ENCODE results near the gene GPR42.
"Not testable (repeated sequence)": the region's sequence is repeated elsewhere in the genome, so short reads cannot be mapped to it uniquely, and the experiment has no call there.

GPR42 gene

GRCh38 chr19:35397064-35397463 is 26.2 kb downstream of the GPR42 start:
- no peak for DNase-seq

DNA sequence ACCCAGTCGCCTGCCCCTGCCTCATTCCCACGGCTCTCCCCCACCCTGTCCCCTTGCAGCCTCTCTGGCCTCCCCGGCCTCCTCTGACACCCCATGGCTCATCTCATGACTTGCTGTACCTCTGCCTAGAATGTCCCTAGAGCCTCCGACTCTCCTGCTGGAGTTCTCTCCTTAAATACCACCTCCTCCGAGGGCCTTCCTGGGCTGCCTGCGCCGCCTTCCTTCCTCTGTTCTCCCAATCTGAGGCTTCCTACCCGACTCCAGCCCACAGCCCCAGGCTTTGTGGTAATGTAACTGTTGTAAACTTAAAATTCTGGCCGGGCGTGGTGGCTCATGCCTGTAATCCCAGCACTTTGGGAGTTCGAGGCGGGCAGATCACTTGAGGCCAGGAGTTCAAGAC is 27.7 kb downstream of the GPR42 start:
- no peak for DNase-seq

GRCh38 chr19:35399231-35399630 is 28.4 kb downstream of the GPR42 start:
- DNase-seq = no peak

GRCh38 chr19:35399948-35400772 is 29.3 kb downstream of the GPR42 start:
- no peak for DNase-seq

GRCh38 chr19:35400773-35401100 is 29.9 kb downstream of the GPR42 start:
- DNase-seq = no peak

DNA sequence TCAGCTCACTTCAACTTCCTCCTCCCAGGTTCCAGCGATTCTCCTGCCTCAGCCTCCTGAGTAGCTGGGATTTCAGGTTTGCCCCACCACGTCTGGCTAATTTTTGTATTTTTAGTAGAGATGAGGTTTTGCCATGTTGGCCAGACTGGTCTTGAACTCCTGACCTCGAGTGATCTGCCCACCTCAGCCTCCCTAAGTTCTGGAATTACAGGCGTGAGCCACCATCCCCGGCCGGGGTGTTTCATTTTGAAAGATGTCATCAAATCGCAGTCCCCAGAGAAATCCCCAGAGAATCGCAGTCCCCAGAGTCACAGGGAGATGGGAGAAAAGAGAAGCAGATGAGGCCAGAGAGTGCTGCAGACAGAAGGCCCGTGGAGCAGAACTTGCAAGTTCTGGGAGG is 30.5 kb downstream of the GPR42 start:
- not testable (repeated sequence) for DNase-seq

DNA sequence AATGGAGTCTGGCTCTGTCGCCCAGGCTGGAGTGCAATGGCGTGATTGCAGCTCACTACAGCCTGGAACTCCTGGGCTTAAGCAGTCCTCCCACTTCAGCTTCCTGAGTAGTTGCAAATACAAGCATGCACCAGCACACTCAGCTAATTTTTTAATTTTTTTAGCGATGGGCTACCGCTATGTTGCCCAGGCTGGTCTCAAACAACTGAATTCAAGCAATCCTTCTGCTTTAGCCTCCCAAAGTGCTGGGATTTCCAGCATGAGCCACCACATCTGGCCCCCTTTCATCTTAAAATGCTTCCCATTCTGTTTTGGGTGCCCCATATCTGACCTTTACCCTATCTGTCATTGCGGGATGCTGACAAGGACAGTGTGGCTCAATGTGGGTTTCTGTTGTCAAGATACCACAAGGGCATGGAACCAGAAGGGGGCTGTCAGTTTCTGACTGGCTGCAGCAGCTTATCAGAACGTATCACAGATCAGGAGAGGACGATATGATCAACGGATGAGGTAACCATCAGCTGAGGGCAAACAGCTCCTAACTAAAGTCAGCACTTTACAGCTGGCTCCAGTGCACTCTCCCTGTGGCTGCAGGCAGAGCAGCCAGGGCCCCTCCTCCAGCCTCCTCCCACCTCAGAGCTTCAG is 32.4 kb downstream of the GPR42 start:
- no peak for DNase-seq

DNA sequence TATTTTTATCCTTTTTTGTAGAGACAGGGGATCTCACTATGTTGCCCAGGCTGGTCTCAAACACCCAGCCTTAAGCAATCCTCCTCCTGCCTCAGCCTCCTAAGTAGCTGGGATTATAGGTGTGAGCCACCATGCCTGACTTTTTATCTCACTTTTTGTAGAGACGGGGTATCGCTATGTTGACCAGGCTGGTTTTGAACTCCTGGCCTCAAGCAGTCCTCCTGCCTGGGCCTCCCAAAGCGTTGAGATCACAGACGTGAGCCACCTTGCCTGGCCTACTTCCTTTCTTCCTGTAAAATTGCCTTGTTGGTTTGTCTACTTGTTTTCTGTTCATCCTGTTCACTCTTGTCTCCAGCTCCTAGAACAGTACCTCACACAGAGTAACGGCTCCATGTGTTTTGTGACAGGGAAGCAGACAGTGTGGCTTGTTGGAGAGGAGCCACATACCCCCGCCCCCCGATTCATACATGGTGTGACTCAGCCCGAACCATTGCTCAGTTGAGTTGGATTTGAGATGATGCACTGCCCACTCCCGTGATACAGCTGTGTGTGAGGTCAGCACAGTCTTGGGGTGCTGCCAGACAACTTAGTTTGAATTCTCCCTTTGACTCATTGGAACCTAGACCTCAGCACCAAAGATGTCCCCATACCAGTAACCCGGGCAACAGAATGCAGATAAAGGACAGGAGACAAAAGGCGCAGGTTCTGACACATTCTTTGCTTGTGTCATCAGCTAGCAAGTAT is 34.2 kb downstream of the GPR42 start:
- DNase-seq = no peak

DNA sequence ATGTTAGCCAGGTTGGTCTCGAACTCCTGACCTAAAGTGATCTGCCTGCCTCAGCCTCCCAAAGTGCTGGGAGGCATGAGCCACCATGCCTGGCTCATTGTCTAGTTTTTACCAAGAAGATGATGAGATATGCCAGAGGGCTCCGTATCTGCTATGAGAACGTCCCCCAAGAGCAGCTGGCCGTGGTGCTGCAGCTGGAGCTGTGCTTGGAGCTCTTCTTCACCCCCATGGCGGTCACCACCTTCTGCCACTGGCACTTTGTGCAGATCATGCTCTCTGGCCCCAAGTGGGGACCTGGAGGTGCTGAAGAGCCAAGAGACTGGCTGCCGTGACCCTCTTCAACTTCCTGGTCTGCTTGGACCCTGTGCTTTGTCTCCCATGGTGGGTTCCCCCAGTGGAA is 36.8 kb downstream of the GPR42 start:
- DNase-seq = no peak

DNA sequence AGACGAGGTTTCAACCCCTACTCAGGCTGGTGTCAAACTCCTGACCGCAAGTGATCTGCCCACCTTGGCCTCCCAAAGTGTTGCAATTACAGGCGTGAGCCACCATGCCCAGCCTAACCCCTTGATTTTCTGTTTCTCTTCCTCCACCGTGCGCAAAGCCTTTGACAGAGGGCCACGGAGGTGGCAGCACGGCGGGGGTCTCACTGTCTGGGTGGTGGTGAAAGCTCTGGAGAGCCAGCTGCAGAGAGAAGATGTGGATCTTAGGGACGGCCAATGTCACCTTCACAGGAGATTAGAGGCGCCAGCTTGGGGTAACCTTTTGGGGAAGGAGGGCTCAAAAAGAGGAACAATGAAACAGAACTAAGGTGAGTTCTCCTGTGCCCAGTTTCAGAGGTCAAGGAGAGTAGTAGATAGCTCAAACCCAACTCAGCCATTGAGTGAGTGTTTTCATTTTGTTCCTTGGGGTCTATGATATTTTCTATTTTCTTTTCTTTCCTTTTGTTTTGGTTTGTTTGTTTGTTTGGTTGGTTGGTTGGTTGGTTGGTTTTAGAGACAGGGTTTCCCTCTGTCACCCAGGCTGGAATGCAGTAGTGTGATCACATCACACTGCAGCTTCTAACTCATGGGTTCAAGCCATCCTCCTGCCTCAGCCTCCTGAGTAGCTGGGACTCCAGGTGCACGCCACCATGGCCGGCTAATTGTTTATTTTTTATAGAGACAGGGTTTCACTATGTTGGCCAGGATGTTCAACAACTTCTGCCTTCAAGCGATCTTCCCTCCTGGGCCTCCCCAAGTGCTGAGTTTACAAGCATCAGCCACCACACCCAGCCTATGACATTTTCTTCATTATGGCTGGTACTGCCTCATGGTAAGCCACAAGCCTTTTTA is 37.7 kb downstream of the GPR42 start:
- DNase-seq = no peak

- no peak for DNase-seq
Observed at GRCh38 chr19:35409191-35409590, 38.3 kb downstream of the GPR42 start.

DNA sequence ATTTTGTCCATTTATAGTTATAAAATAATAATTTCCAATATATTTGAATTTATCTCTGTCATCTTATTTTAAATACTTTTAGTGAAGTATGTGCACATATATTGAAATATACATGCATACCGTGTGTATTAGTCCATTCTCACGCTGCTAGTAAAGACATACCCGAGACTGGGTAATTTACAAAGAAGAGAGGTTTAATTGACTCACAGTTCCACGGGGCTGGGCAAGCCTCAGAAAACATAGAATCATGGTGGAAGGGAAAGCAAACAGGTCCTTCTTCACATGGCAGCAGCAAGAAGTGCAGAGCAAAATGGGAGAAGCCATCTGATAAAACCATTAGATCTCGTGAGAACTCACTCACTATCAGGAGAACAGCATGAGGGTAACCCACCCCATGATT is 39.6 kb downstream of the GPR42 start:
- no peak for DNase-seq

- DNase-seq = no peak
Observed at GRCh38 chr19:35414442-35414841, 43.6 kb downstream of the GPR42 start.

DNA sequence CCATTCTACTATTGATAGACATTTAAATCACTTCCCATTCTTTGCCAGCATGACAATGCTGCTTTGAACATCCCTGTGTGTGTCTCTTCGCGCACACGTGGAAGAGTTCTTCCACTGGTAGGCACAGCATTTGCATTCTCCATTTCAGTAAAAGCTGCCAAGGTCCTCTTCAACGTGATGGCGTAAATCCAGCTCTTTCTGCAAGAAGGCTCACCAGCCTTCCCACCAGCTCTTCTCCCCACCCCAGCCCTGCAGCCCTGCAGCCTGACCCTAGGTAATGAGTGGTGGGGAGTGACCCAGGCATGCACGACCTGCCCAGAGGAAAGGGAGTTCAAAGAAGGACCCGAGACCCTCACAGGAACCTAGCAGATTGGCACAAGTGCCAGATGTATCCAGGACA is 45.5 kb downstream of the GPR42 start:
- DNase-seq = no peak

DNA sequence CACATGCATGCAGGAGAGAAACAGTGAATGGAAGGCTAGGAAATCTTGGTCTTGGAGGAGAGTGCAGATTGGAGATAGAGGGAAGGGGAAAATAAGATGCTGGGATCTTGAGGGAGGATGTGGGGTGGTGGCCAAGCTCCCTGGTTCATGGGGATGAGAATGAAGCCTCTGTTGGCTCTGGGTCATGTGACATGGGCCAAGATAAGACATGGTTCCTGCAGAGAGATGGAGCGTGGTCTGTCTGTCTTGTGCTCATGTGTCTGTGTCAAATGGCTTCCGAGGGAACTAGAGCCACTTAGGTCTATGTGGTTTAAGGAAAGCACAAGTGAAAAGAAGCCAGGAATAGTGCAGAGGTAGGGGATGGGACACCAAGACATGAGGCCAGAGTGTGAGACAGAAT is 46.4 kb downstream of the GPR42 start:
- no peak for DNase-seq

DNA sequence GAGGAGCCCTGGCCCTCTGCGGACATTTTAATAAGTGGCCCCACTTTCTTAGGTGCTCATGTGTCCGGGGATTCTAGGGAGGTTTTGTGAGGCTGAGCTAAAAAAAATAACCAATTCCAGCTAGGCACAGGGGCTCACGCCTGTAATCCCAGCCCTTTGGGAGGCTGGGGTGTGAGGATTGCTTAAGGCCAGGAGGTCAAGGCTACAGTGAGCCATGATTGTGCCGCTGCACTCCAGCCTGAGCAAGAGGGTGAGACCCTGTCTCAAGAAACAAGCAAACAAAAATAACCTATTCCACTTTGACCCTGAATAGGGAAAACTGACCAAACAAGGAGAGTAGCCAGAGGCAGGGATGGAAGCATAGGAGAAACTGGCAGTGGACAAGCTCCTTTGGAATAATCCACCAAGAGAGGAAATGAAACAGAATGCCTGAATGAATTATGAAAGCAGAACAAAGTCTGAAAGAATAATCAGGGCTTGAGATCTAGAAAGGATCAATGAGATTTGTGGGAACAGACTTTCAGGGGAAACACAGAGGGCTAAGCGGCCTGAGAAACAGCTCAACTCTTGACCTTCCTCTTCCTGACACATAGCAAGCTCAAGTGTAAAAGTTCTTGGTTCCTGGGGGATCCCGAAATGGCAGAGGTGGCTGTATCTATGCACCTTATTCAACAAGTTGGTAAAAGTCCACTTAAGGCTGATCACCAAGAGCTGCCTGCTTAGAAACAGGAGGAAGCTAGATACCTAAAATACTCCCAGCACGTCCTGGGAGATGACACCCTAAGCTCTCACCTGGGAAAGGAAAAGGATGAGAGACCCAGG is 47.1 kb downstream of the GPR42 start:
- DNase-seq = no peak

- no peak for DNase-seq
Observed at GRCh38 chr19:35419046-35419445, 48.2 kb downstream of the GPR42 start.

DNA sequence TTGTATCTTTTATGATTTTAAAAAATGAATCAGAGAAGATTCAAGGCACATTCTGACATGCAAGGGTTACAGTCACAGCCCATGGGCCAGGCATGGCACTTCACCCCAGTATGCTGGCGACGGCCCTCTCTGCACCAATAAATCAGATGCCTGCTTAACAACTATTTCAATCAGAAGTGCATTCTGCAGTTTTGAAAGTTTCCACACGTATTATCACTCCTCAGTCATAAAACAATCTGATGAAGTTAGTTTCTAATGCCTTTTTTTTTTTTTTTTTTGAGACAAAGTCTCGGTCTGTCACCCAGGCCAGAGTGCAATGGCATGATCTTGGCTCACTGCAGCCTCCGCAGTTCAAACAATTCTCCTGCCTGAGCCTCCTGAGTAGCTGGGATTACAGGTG is 48.9 kb downstream of the GPR42 start:
- DNase-seq = no peak

- DNase-seq = no peak
Observed at GRCh38 chr19:35421362-35421761, 50.5 kb downstream of the GPR42 start.
